CD4-positive, alpha-beta T cell treated with Interleukin-12 subunit alpha and Interleukin-12 subunit beta, for 1 hour (primary cell): ENCODE results near the gene TPX2.
A peak's percentile ranks its signal among the peaks of the same experiment; 100 is the strongest.
"Not testable (repeated sequence)": the region's sequence is repeated elsewhere in the genome, so short reads cannot be mapped to it uniquely, and the experiment has no call there.

ENCODE experiments used
- DNase-seq: peaks from one replicate; pipeline ENCODE4 v3.0.0-alpha.2; 2020

Gene TPX2

GRCh38 chr20:31818376-31818908, 79.4 kb downstream of the TPX2 start:
- DNase-seq = no peak

GRCh38 chr20:31819083-31819784, 80.1 kb downstream of the TPX2 start, which contains the start of gene MYLK2:
TSS of gene MYLK2 (plus strand) at chr20:31819356. CDS start at chr20:31819581, 225 bp downstream.
- DNase-seq = no peak

DNA sequence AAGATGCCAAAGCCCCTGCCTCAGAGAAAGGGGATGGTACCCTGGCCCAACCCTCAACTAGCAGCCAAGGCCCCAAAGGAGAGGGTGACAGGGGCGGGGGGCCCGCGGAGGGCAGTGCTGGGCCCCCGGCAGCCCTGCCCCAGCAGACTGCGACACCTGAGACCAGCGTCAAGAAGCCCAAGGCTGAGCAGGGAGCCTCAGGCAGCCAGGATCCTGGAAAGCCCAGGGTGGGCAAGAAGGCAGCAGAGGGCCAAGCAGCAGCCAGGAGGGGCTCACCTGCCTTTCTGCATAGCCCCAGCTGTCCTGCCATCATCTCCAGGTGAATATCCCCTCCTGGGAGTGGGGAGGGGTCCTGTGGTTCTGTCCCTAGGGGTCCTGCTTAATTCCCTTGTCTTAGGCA, 81.1 kb downstream of the TPX2 start:
- no peak for DNase-seq

DNA sequence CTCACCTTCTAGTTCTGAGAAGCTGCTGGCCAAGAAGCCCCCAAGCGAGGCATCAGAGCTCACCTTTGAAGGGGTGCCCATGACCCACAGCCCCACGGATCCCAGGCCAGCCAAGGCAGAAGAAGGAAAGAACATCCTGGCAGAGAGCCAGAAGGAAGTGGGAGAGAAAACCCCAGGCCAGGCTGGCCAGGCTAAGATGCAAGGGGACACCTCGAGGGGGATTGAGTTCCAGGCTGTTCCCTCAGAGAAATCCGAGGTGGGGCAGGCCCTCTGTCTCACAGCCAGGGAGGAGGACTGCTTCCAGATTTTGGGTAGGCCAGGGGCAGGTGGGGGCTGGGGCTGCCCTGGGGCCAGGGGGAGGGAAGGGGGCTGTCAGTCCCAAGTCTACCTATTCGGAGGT, 82.3 kb downstream of the TPX2 start:
- DNase-seq = no peak

DNA sequence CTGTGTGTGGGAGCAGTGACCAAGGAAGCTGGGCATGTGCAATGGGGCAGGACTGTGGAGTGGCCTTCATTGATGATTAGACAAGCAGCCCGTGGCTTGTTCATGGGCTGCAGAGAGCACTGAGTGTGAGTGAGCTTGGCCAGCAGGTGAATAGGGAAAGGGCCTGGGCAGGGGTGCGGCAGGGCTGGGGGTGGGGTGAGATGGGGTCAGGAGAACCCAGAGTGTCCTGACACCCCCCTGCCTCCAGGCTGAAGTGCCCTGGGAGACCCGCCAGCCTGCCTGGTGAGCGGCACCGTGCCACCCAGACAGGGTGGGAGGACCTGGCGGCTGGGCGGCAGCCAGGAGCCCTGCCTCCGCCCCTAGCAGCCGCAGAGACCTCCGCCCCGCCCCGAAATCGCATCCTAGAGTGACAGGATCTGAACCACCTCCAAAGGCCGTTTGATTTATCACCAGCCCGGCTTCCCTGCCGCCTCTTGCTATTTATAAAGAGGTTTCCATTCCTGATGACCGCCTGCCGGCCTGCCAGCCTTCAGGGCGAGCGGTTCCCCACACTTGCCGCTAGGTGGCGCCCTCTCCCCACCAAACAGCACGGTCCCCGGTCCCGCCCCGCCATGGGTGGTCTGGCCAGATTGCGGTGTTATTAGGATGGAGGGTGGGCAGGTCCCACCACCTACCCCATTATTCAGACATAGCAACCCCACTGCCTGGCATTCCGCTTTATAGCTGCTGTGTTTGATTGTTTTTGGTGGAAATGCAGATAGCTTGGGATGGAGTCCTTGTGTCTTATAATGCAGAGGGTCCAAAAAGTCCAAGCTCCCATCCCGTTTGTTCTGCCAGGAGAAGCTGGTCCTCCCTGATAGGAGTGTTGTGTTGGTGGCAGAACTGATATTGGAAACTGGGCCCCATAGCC, 83.6 kb downstream of the TPX2 start:
- DNase-seq = peak; percentile 73

- DNase-seq = no peak
Observed at GRCh38 chr20:31823360-31824124, 84.5 kb downstream of the TPX2 start.

DNA sequence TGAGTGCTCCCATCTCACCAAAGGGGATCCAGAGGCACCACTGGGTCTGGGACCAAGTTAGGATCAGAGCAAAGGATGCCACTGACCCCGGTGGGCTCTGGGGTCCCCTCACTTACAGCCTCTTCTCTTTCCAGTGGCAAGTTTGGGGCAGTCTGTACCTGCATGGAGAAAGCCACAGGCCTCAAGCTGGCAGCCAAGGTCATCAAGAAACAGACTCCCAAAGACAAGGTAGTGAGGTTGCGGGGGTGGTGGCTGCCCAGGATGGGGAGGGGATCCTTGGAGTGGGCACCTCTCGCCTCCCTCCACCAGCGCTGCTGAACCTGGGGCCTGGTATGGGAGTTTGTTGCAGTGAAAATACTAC, 85.0 kb downstream of the TPX2 start:
- DNase-seq = no peak

GRCh38 chr20:31824554-31825313, 85.6 kb downstream of the TPX2 start:
- DNase-seq = no peak

DNA sequence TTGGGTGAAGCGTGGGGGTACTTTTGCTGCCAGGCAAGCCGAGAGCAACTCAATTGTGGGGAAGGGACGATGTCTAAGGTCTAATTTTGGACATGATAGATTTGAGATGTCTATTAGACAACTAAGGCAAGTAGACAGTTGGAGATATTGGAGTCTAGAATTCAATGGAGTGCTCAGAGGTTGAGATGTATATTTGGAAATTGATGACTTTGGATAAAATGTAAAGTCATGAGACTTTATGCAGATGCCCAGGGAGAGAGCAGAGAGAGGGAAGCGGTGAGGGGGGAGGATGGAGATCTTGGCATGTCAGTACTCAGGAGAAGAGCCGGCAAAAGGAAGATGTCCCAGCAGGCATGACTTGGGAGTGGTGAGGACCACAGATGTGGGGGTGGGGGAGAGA, 87.0 kb downstream of the TPX2 start:
- DNase-seq = no peak

- no peak for DNase-seq
Observed at GRCh38 chr20:31827059-31827458, 88.0 kb downstream of the TPX2 start.

GRCh38 chr20:31828016-31828415, 88.9 kb downstream of the TPX2 start:
- not testable (repeated sequence) for DNase-seq

DNA sequence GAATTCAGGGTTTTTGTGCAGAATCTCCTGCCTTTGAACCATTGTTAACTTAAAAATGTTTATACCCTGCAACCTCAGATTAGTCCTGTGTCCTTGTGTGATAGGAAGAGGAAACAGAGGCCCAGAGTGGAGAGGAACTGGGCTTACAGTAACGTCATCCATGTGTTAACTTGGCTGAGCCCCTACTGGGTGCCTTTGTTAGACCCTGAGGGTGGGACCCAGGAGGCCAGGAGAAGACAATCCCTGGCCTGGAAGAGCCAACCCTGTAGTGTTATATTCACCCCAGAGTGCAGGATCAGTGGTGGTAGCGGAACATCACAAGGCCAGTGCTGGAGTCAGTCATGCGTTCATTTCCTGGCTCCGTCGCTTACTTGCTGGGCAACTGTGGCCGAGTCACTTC, 90.6 kb downstream of the TPX2 start:
- no peak for DNase-seq

- no peak for DNase-seq
Observed at GRCh38 chr20:31830406-31830981, 91.4 kb downstream of the TPX2 start.

- DNase-seq = no peak
Observed at GRCh38 chr20:31831211-31831610, 92.1 kb downstream of the TPX2 start.

GRCh38 chr20:31831771-31832306, 92.7 kb downstream of the TPX2 start:
- no peak for DNase-seq

DNA sequence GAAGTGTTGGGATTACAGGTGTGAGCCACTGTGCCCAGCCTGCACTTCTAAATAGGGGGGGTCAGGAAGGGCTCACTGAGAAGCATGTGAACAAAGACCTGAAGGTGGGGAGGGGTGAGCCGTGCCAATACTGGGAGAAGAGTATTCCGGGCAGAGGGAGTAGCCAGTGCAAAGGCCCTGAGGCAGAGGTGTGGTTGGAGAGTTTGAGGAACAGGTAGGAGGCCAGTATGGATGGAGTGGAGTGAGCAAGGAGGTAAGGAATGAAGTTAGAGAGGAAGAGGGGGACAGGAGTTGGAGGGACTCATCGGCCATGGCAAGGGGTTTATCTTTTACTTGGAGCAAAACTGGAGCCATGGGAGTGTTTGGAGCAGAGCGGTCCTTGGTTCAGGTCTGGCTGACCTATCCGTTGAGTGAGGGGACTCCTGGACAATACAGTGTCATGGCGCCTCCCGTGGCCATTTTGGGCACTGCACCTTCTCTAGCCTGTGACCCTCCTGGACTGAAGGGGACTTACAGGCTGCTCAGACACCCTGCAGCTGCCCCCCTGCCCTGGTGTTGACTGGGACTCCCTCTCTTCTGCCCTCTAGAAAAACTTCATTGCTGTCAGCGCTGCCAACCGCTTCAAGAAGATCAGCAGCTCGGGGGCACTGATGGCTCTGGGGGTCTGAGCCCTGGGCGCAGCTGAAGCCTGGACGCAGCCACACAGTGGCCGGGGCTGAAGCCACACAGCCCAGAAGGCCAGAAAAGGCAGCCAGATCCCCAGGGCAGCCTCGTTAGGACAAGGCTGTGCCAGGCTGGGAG, 94.2 kb downstream of the TPX2 start:
- peak; percentile 53 for DNase-seq

GRCh38 chr20:31833931-31834521, 94.9 kb downstream of the TPX2 start:
- no peak for DNase-seq

DNA sequence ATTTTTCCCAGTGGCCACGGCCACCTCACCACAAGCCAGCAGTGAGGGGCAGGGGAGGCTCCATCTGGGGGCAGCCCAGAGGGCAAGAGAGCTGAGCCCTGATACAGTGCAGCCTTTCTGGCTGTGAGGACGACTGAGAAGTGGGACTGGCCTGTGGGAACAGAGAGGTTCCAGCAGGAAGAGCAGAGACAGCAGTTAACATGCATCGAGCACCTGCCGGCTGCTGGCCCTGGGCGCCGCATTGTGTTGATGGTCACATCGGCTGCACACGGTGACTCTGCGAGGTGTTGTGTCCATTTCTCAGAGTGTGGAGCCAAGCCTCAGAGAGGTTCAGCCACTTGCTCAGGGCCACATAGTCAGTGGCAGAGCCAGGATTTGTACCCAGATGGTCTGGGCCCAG, 96.5 kb downstream of the TPX2 start:
- DNase-seq = no peak

DNA sequence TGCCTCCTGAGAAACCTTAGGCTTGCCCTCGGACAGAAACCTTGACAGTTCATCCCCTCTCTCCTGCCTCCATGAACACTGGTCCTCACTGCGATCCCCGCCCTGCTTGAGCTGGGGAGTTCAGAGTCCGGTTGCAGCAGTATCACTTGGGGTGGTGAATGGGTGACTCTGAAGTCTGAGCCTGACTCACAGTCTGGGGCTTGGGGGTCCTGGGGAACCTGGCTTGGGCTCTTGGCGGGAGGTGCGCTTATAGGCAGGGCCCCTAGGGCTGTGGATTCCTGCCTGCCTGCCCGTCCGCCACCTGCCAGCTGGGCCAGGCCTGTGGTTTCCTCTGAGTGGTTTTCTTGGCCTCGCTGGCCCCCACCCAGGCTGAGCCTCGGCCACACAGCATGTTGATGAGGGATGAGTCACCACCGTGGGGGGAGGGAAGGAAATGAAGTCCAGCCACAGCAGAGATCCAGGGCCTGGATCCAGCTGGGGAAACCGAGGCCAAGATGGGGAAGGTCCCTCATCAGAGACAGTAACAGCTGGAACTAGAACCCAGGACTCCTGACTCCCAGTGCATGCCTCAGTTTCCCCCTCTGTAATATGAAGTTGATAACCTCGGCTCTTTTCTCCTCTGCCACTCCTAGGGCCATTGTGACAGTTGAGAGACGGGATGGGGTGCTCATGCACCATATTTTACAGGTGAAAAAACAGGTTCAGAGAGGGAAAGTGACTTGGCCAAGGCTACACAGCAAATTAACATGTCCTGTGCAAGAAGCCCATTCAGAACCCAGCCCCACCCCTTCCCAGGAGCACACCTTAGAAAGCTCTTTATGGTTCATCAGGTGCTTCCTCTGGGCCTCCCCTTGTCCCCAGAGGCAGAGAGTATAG, 97.1 kb downstream of the TPX2 start:
- DNase-seq = peak; percentile 24
